Measurements from ENCODE around the gene EXOC6B. TPM values are rescaled to one million over a fixed set of nuclear protein-coding genes. Genes with fewer than 3 reads are reported as not detected.
"Not testable (repeated sequence)": the region's sequence is repeated elsewhere in the genome, so short reads cannot be mapped to it uniquely, and the experiment has no call there.

Gene EXOC6B
- total RNA-seq, 1 experiment from 2014 or later: 40.1 TPM

- no peak for DNase-seq
- H3K23me2 ChIP-seq (ENCODE audit: insufficient read length, low read depth, low read length, poor library complexity, severe bottlenecking): no peaks in the 10 kb centered on the region
- H3K4me1 ChIP-seq (ENCODE audit: insufficient read depth, low read length): peaks cover 8% of the 10 kb centered on the region
- no peak overlapping the region for H3K4me2 ChIP-seq (ENCODE audit: insufficient read depth, insufficient read length, low read length)
- no peak overlapping the region for H2BK120ac ChIP-seq (ENCODE audit: low read depth, low read length, poor library complexity, severe bottlenecking)
- H3K36me3 Mint-ChIP-seq (ENCODE audit: insufficient read depth in 1 of 3, low read depth in 3 of 3): 0 out of 7 replicates have a peak, but pooled peaks cover 0 to 2% (median 0%) of the 10 kb centered on the region in 3 experiments
- H2AK5ac ChIP-seq (ENCODE audit: insufficient read length, low read length): no peak overlapping the region
- H3K4me1 Mint-ChIP-seq: peaks cover 19 to 20% of the 10 kb centered on the region in 2 experiments
- no peak for TF ChIP-seq CTCF (conservative IDR thresholded peaks at IDR 0.05)
- no peaks in the 10 kb centered on the region for H3K9me3 ChIP-seq (ENCODE audit: control insufficient read depth, low read depth, low read length)
- H3T11ph ChIP-seq (ENCODE audit: low read length): no peak overlapping the region
- H4K8ac ChIP-seq (replicated peaks; ENCODE audit: insufficient read length, low read depth, low read length): no peak overlapping the region
- H2AFZ ChIP-seq (ENCODE audit: low read length): no peak overlapping the region
- H4K20me1 ChIP-seq (ENCODE audit: control insufficient read depth, insufficient read depth, insufficient read length): no peaks in the 10 kb centered on the region
- H3K27ac Mint-ChIP-seq: peak overlapping the region in 2 of 3 experiments; percentile 40 to 62; a peak in 3 of 7 replicates
- H2BK12ac ChIP-seq (ENCODE audit: insufficient read length, low read depth, low read length): no peak overlapping the region
- H2BK15ac ChIP-seq (ENCODE audit: low read depth, low read length): no peak overlapping the region
- H3K4ac ChIP-seq (ENCODE audit: low read depth, low read length): no peak overlapping the region
- no peak overlapping the region for H3K23ac ChIP-seq (ENCODE audit: insufficient read length, low read depth, low read length)
- no peak overlapping the region for H3K9ac ChIP-seq (ENCODE audit: extremely low read depth, insufficient read length, low read length)
- H3K14ac ChIP-seq (ENCODE audit: insufficient read depth, low read length): no peak overlapping the region
- no peak overlapping the region for H3K27ac ChIP-seq (ENCODE audit: insufficient read length, low read depth, low read length)
- no peak overlapping the region for H3K18ac ChIP-seq (ENCODE audit: insufficient read length, low read depth, low read length)
- H3K9me3 Mint-ChIP-seq: no peaks in the 10 kb centered on the region
- H2BK5ac ChIP-seq (ENCODE audit: insufficient read length, low read length): no peak overlapping the region
- no peaks in the 10 kb centered on the region for H3K27me3 Mint-ChIP-seq (ENCODE audit: low read depth)
- no peak overlapping the region for H2BK20ac ChIP-seq (ENCODE audit: low read depth, low read length, poor library complexity, severe bottlenecking)
- no peak overlapping the region for H3K56ac ChIP-seq (ENCODE audit: insufficient read length, low read depth, low read length)
- H3K27me3 ChIP-seq (ENCODE audit: insufficient read depth, low read length): no peaks in the 10 kb centered on the region
- H4K91ac ChIP-seq (ENCODE audit: insufficient read length, low read depth, low read length): no peak overlapping the region
- H3K79me2 ChIP-seq (ENCODE audit: insufficient read depth, low read length): no peaks in the 10 kb centered on the region
- H4K5ac ChIP-seq (ENCODE audit: insufficient read length, low read depth, low read length): no peak overlapping the region
- no peak overlapping the region for H3K4me3 Mint-ChIP-seq
- no peaks in the 10 kb centered on the region for H3K79me1 ChIP-seq (ENCODE audit: insufficient read depth, low read depth, low read length, poor library complexity, severe bottlenecking)
- no CpG with 5 or more reads among the region's 2 CpGs for WGBS (ENCODE audit: extremely low coverage, insufficient read length, low lambda C conversion rate)
These were observed 287.3 kb downstream of the EXOC6B start for GRCh38 chr2:72538486-72538885.

- not testable (repeated sequence) for H3K79me1 ChIP-seq (ENCODE audit: insufficient read depth, low read depth, low read length, poor library complexity, severe bottlenecking); H4K20me1 ChIP-seq (ENCODE audit: control insufficient read depth, insufficient read depth, insufficient read length); H2BK15ac ChIP-seq (ENCODE audit: low read depth, low read length); H2AFZ ChIP-seq (ENCODE audit: low read length); H3K27me3 ChIP-seq (ENCODE audit: insufficient read depth, low read length); H4K5ac ChIP-seq (ENCODE audit: insufficient read length, low read depth, low read length); H4K91ac ChIP-seq (ENCODE audit: insufficient read length, low read depth, low read length); H3K56ac ChIP-seq (ENCODE audit: insufficient read length, low read depth, low read length); H3K4ac ChIP-seq (ENCODE audit: low read depth, low read length); H3K4me3 Mint-ChIP-seq; H3K14ac ChIP-seq (ENCODE audit: insufficient read depth, low read length); H3T11ph ChIP-seq (ENCODE audit: low read length); H3K36me3 Mint-ChIP-seq (ENCODE audit: insufficient read depth in 1 of 3, low read depth in 3 of 3); H3K9ac ChIP-seq (ENCODE audit: extremely low read depth, insufficient read length, low read length); H3K27ac Mint-ChIP-seq; H4K8ac ChIP-seq (replicated peaks; ENCODE audit: insufficient read length, low read depth, low read length); H3K27me3 Mint-ChIP-seq (ENCODE audit: low read depth); H3K23ac ChIP-seq (ENCODE audit: insufficient read length, low read depth, low read length); H2BK12ac ChIP-seq (ENCODE audit: insufficient read length, low read depth, low read length); H3K27ac ChIP-seq (ENCODE audit: insufficient read length, low read depth, low read length); H2BK120ac ChIP-seq (ENCODE audit: low read depth, low read length, poor library complexity, severe bottlenecking); H3K4me2 ChIP-seq (ENCODE audit: insufficient read depth, insufficient read length, low read length); H2AK5ac ChIP-seq (ENCODE audit: insufficient read length, low read length); H3K4me1 ChIP-seq (ENCODE audit: insufficient read depth, low read length); H2BK5ac ChIP-seq (ENCODE audit: insufficient read length, low read length); H3K18ac ChIP-seq (ENCODE audit: insufficient read length, low read depth, low read length); DNase-seq; H3K9me3 Mint-ChIP-seq; H2BK20ac ChIP-seq (ENCODE audit: low read depth, low read length, poor library complexity, severe bottlenecking); H3K23me2 ChIP-seq (ENCODE audit: insufficient read length, low read depth, low read length, poor library complexity, severe bottlenecking); H3K9me3 ChIP-seq (ENCODE audit: control insufficient read depth, low read depth, low read length); H3K79me2 ChIP-seq (ENCODE audit: insufficient read depth, low read length)
- peaks cover 19 to 20% of the 10 kb centered on the region in 2 experiments for H3K4me1 Mint-ChIP-seq
- no CpG with 5 or more reads among the region's 8 CpGs for WGBS (ENCODE audit: extremely low coverage, insufficient read length, low lambda C conversion rate)
These were observed 290.2 kb downstream of the EXOC6B start for GRCh38 chr2:72535586-72535985.
